Keratinocyte (primary cell): ENCODE data around the gene PRM1. TPM values are rescaled to one million over a fixed set of nuclear protein-coding genes. Genes with fewer than 3 reads are reported as not detected.

Experiments used
- DNase-seq: peaks from one replicate; pipeline ENCODE4 v3.0.0-alpha.2; 2011; ENCODE audit warnings: low read depth, missing footprints, low spot score
- FAIRE-seq: peaks from 2 replicates; lab custom pipeline; 2011; peaks lifted over from hg19 to GRCh38; lab: Jason Lieb, UNC
- H2AFZ ChIP-seq: 2 replicates; pipeline ENCODE4 v1.6.0; 2012; ENCODE audit warnings: low read length, control low read depth, inconsistent platforms; ENCODE audit not compliant: control insufficient read depth
- H3K27ac ChIP-seq: 2 replicates; pipeline ENCODE4 v1.5.1; 2011; ENCODE audit warnings: low read length; ENCODE audit not compliant: control insufficient read depth, insufficient read depth
- H3K27me3 ChIP-seq: 3 replicates; pipeline ENCODE4 v1.6.0; 2011; ENCODE audit warnings: low read length; ENCODE audit not compliant: control insufficient read depth, insufficient read depth; ENCODE audit errors: extremely low read depth
- H3K36me3 ChIP-seq, 2 experiments: 2 replicates in 1 of 2; 3 replicates in 1 of 2; pipeline ENCODE4 v1.5.1; 2011; ENCODE audit warnings: low read length in 2 of 2, mild to moderate bottlenecking in 1 of 2; ENCODE audit not compliant: control insufficient read depth in 2 of 2, insufficient read depth in 2 of 2; ENCODE audit errors: extremely low read depth in 1 of 2
- H3K4me1 ChIP-seq: 3 replicates; pipeline ENCODE4 v1.5.1; 2011; ENCODE audit warnings: low read length; ENCODE audit not compliant: control insufficient read depth, insufficient read depth; ENCODE audit errors: extremely low read depth
- H3K4me2 ChIP-seq: 3 replicates; pipeline ENCODE4 v1.6.0; 2011; ENCODE audit warnings: low read depth, low read length; ENCODE audit not compliant: control insufficient read depth, insufficient read depth; ENCODE audit errors: extremely low read depth
- H3K4me3 ChIP-seq, 3 experiments: fragments of 200-600 bp in 1 of 3; sonication (generic) in 1 of 3; 2 replicates in 2 of 3; 3 replicates in 1 of 3; pipeline ENCODE4 v1.5.1; 2011 to 2016; ENCODE audit warnings: low read length in 3 of 3, mild to moderate bottlenecking in 3 of 3, control low read depth in 2 of 3, inconsistent platforms in 1 of 3, low read depth in 1 of 3, mixed read lengths in 1 of 3, mixed run types in 1 of 3, moderate library complexity in 1 of 3; ENCODE audit not compliant: control insufficient read depth in 2 of 3, insufficient read depth in 2 of 3; ENCODE audit errors: extremely low read depth in 1 of 3
- H3K79me2 ChIP-seq: 2 replicates; pipeline ENCODE4 v1.6.0; 2012; ENCODE audit warnings: low read length; ENCODE audit not compliant: control insufficient read depth, insufficient read depth
- H3K9ac ChIP-seq: 3 replicates; pipeline ENCODE4 v1.6.0; 2011; ENCODE audit warnings: low read length; ENCODE audit not compliant: control insufficient read depth, insufficient read depth; ENCODE audit errors: extremely low read depth
- H3K9me1 ChIP-seq: 3 replicates; pipeline ENCODE4 v1.6.0; 2011; ENCODE audit warnings: low read length; ENCODE audit not compliant: control insufficient read depth, insufficient read depth; ENCODE audit errors: extremely low read depth
- H3K9me3 ChIP-seq: 2 replicates; pipeline ENCODE4 v1.5.1; 2012; ENCODE audit warnings: low read depth, low read length; ENCODE audit not compliant: control insufficient read depth
- H4K20me1 ChIP-seq: 3 replicates; pipeline ENCODE4 v1.6.0; 2011; ENCODE audit warnings: low read length; ENCODE audit not compliant: control insufficient read depth, insufficient read depth; ENCODE audit errors: extremely low read depth
- EZH2 ChIP-seq: IDR thresholded peaks from one replicate; pipeline ENCODE4 v1.6.1; 2012; ENCODE audit warnings: inconsistent platforms, mild to moderate bottlenecking, low read length, moderate library complexity
- dilution Hi-C: fragments of 300-500 bp; cut with MboI; formaldehyde crosslinking; loops from one replicate; pipeline ENCODE4 v1.7.0; 2020; ENCODE audit warnings: low sequenced_read_pairs; ENCODE audit not compliant: extremely low pct_ligation_motif_present
- polyA plus RNA-seq, 5 experiments: library from polyadenylated mRNA; depleted of rRNA in 3 of 5; stranded (reverse) in 3 of 5; stranded (forward) in 1 of 5; unstranded in 1 of 5; fragments of >200 nt; gene quantifications; 1 replicate in 1 of 5; 2 replicates in 3 of 5; 3 replicates in 1 of 5; pipeline versions ENCODE4 v1.2.1 to v1.2.3, GENCODE V29; 2011 to 2012; ENCODE audit warnings: missing spikeins in 2 of 5, low read depth in 1 of 5, low replicate concordance in 1 of 5
- TF ChIP-seq, protein P1 (sequence below), 3 experiments: IDR thresholded peaks in 1 of 3; conservative IDR thresholded peaks in 1 of 3; optimal IDR thresholded peaks in 1 of 3; 2 replicates in 2 of 3; 3 replicates in 1 of 3; pipeline versions ENCODE3 to v1.5.1; 2011; ENCODE audit warnings: low read length in 3 of 3, mild to moderate bottlenecking in 3 of 3, moderate library complexity in 2 of 3, control low read depth in 1 of 3, inconsistent platforms in 1 of 3; ENCODE audit not compliant: insufficient read depth in 2 of 3; ENCODE audit errors: extremely low read depth in 1 of 3

Gene PRM1
- polyA plus RNA-seq, 1 donor (not counting 4 experiments of a cell fraction or from before 2014, with no cell fraction given): not detected

DNA sequence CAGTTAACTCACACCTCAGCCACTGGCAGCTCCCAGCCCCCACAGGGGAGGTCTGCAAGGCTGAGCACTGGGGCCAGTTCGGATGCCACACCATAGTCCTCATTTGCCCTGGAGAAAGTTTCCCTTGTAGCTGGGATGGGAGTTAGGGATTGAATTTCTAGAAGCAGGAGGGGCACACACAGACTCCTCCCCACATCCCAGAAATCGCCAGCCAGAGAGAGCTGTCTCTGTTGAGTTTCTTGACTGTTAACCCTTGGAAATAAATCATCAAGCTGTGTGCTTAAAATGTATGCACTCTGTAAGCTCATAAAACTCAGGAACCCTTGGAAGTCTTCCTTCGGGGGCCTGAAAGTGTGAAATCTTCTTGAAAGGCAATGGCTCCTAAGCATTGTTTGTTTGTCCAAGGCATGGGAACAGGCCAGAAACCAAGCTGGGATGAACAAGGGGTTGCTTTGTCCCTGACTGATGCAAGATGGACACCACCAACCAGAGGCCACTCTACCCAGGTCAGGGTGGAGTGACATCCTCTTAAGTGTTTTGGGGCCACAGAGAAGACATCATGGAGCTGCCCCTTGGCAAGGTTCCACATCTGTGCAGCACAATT is 7.3 kb downstream of the PRM1 start:
- DNase-seq: no peak
- Histone ChIP-seq H3K27ac (no peak overlapping the region), H3K4me3 (no peak overlapping the region), H4K20me1 (no peaks in the 10 kb centered on the region), H3K36me3 (no peaks in the 10 kb centered on the region), H3K4me2 (no peak overlapping the region), H3K9ac (no peak overlapping the region), H3K27me3 (no peaks in the 10 kb centered on the region), H3K4me1 (peaks cover 5% of the 10 kb centered on the region), H3K9me1 (no peaks in the 10 kb centered on the region), H3K79me2 (no peaks in the 10 kb centered on the region), H2AFZ (no peak overlapping the region), H3K9me3 (no peaks in the 10 kb centered on the region)
- dilution Hi-C loops: no loop called here
- TF ChIP-seq EZH2: no peak
- TF ChIP-seq, protein P1, sequence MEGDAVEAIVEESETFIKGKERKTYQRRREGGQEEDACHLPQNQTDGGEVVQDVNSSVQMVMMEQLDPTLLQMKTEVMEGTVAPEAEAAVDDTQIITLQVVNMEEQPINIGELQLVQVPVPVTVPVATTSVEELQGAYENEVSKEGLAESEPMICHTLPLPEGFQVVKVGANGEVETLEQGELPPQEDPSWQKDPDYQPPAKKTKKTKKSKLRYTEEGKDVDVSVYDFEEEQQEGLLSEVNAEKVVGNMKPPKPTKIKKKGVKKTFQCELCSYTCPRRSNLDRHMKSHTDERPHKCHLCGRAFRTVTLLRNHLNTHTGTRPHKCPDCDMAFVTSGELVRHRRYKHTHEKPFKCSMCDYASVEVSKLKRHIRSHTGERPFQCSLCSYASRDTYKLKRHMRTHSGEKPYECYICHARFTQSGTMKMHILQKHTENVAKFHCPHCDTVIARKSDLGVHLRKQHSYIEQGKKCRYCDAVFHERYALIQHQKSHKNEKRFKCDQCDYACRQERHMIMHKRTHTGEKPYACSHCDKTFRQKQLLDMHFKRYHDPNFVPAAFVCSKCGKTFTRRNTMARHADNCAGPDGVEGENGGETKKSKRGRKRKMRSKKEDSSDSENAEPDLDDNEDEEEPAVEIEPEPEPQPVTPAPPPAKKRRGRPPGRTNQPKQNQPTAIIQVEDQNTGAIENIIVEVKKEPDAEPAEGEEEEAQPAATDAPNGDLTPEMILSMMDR (optimal IDR thresholded peaks at IDR 0.05 in 1 of 3, IDR thresholded peaks at IDR 0.05 in 1 of 3, conservative IDR thresholded peaks at IDR 0.05 in 1 of 3; ENCODE audit: extremely low read depth in 1 of 3, insufficient read depth in 2 of 3, low read length in 3 of 3): no peak
- no peak for FAIRE-seq

GRCh38 chr16:11272921-11273720 is 8.0 kb downstream of the PRM1 start, which contains the start of gene PRM3:
TSS of gene PRM3 (minus strand) at chr16:11273629. CDS start at chr16:11273595, 34 bp downstream.
- dilution Hi-C loops: no loop called here
- H3K9me3 ChIP-seq: no peaks in the 10 kb centered on the region
- no peak for TF ChIP-seq EZH2
- TF ChIP-seq, protein P1 (optimal IDR thresholded peaks at IDR 0.05 in 1 of 3, IDR thresholded peaks at IDR 0.05 in 1 of 3, conservative IDR thresholded peaks at IDR 0.05 in 1 of 3; ENCODE audit: extremely low read depth in 1 of 3, insufficient read depth in 2 of 3, low read length in 3 of 3): no peak
- DNase-seq (no peak), FAIRE-seq (no peak)
- H3K27ac ChIP-seq: no peak within 1 kb of the TSS
- no peak within 1 kb of the TSS for H3K4me3 ChIP-seq
- H3K4me1 ChIP-seq: peaks cover 5% of the 10 kb centered on the region
- H2AFZ ChIP-seq: no peak within 1 kb of the TSS
- H3K36me3 ChIP-seq: no peaks in the 10 kb centered on the region
- H3K27me3 ChIP-seq: no peaks in the 10 kb centered on the region
- H3K9me1 ChIP-seq: no peaks in the 10 kb centered on the region
- H4K20me1 ChIP-seq: no peaks in the 10 kb centered on the region
- no peaks in the 10 kb centered on the region for H3K79me2 ChIP-seq
- H3K9ac ChIP-seq: no peak within 1 kb of the TSS
- peak within 1 kb of the TSS; percentile 17 for H3K4me2 ChIP-seq
